ENCODE results near the gene NUDT22.
"Not testable (repeated sequence)": the region's sequence is repeated elsewhere in the genome, so short reads cannot be mapped to it uniquely, and the experiment has no call there.

Gene NUDT22

GRCh38 chr11:64241241-64241490, 15.1 kb downstream of the NUDT22 start:
- Histone ChIP-seq H3K27me3 (ENCODE audit: control insufficient read depth, insufficient read depth, low read length) (no peaks in the 10 kb centered on the region), H3K36me3 (ENCODE audit: insufficient read depth, low read length) (peaks cover 24% of the 10 kb centered on the region), H3K4me2 (ENCODE audit: low read length) (peak overlapping the region; percentile 89), H3K9ac (ENCODE audit: low read depth, low read length) (peak overlapping the region; percentile 88), H3K4me1 (ENCODE audit: control insufficient read depth, insufficient read depth, low read length) (peaks cover 38% of the 10 kb centered on the region), H3K9me3 (replicated peaks; ENCODE audit: low read length) (no peaks in the 10 kb centered on the region), H3K4me3 (ENCODE audit: low read length) (peak overlapping the region; percentile 89)

- H3K4me1 ChIP-seq (ENCODE audit: control insufficient read depth, insufficient read depth, low read length) = peaks cover 38% of the 10 kb centered on the region
- peak overlapping the region; percentile 100 for H3K4me3 ChIP-seq (ENCODE audit: low read length)
- peak overlapping the region; percentile 97 for H3K9ac ChIP-seq (ENCODE audit: low read depth, low read length)
- H3K36me3 ChIP-seq (ENCODE audit: insufficient read depth, low read length) = peaks cover 24% of the 10 kb centered on the region
- no peaks in the 10 kb centered on the region for H3K27me3 ChIP-seq (ENCODE audit: control insufficient read depth, insufficient read depth, low read length)
- H3K4me2 ChIP-seq (ENCODE audit: low read length) = peak overlapping the region; percentile 85
- no peaks in the 10 kb centered on the region for H3K9me3 ChIP-seq (replicated peaks; ENCODE audit: low read length)
Observed at GRCh38 chr11:64241491-64242374, 15.7 kb downstream of the NUDT22 start.

GRCh38 chr11:64243236-64243854, 17.3 kb downstream of the NUDT22 start:
- H3K4me3 ChIP-seq (ENCODE audit: low read length) = peak overlapping the region; percentile 100
- no peaks in the 10 kb centered on the region for H3K27me3 ChIP-seq (ENCODE audit: control insufficient read depth, insufficient read depth, low read length)
- peaks cover 48% of the 10 kb centered on the region for H3K4me1 ChIP-seq (ENCODE audit: control insufficient read depth, insufficient read depth, low read length)
- no peaks in the 10 kb centered on the region for H3K9me3 ChIP-seq (replicated peaks; ENCODE audit: low read length)
- peak overlapping the region; percentile 85 for H3K4me2 ChIP-seq (ENCODE audit: low read length)
- H3K36me3 ChIP-seq (ENCODE audit: insufficient read depth, low read length) = peaks cover 23% of the 10 kb centered on the region
- H3K9ac ChIP-seq (ENCODE audit: low read depth, low read length) = peak overlapping the region; percentile 97

DNA sequence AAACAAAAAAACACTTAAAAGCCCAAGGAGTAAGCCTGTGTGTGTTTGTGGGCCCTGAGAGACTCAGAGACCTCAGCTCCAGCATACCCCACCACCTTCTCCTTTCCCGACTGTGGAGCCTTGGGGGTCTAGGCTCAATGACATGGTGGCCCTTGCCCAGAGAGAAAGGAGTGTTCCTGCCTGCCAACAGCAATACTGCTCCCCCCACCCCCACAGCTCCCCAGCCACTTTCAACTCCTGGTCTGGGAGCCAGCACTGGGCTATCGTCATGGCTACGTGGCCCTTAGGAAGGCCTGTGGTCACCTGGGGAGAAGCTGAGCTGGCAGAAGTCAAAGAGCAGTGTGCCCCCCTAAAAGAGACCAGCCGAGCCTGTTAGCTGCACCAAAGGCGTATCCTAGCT, 18.0 kb downstream of the NUDT22 start:
- peaks cover 48% of the 10 kb centered on the region for H3K4me1 ChIP-seq (ENCODE audit: control insufficient read depth, insufficient read depth, low read length)
- peak overlapping the region; percentile 97 for H3K9ac ChIP-seq (ENCODE audit: low read depth, low read length)

GRCh38 chr11:64244966-64245365, 18.9 kb downstream of the NUDT22 start:
- Histone ChIP-seq H3K9me3 (replicated peaks; ENCODE audit: low read length) (no peaks in the 10 kb centered on the region), H3K4me1 (ENCODE audit: control insufficient read depth, insufficient read depth, low read length) (peaks cover 47% of the 10 kb centered on the region), H3K36me3 (ENCODE audit: insufficient read depth, low read length) (peaks cover 16% of the 10 kb centered on the region), H3K4me3 (ENCODE audit: low read length) (peak overlapping the region; percentile 100), H3K9ac (ENCODE audit: low read depth, low read length) (peak overlapping the region; percentile 97), H3K4me2 (ENCODE audit: low read length) (peak overlapping the region; percentile 85), H3K27me3 (ENCODE audit: control insufficient read depth, insufficient read depth, low read length) (no peaks in the 10 kb centered on the region)

More for the DNA sequence above, 18.0 kb downstream of the NUDT22 start:
- Histone ChIP-seq H3K4me3 (ENCODE audit: low read length) (peak overlapping the region; percentile 100), H3K27me3 (ENCODE audit: control insufficient read depth, insufficient read depth, low read length) (no peaks in the 10 kb centered on the region), H3K36me3 (ENCODE audit: insufficient read depth, low read length) (peaks cover 16% of the 10 kb centered on the region), H3K9me3 (replicated peaks; ENCODE audit: low read length) (no peaks in the 10 kb centered on the region), H3K4me2 (ENCODE audit: low read length) (peak overlapping the region; percentile 85)

GRCh38 chr11:64245401-64245796, 19.3 kb downstream of the NUDT22 start:
- Histone ChIP-seq H3K9ac (ENCODE audit: low read depth, low read length) (peak overlapping the region; percentile 97), H3K27me3 (ENCODE audit: control insufficient read depth, insufficient read depth, low read length) (no peaks in the 10 kb centered on the region), H3K4me2 (ENCODE audit: low read length) (peak overlapping the region; percentile 85), H3K9me3 (replicated peaks; ENCODE audit: low read length) (no peaks in the 10 kb centered on the region), H3K36me3 (ENCODE audit: insufficient read depth, low read length) (peaks cover 16% of the 10 kb centered on the region), H3K4me3 (ENCODE audit: low read length) (peak overlapping the region; percentile 100), H3K4me1 (ENCODE audit: control insufficient read depth, insufficient read depth, low read length) (peaks cover 43% of the 10 kb centered on the region)

GRCh38 chr11:64245797-64246620, 19.9 kb downstream of the NUDT22 start:
- Histone ChIP-seq H3K9ac (ENCODE audit: low read depth, low read length) (peak overlapping the region; percentile 97), H3K4me3 (ENCODE audit: low read length) (peak overlapping the region; percentile 100), H3K9me3 (replicated peaks; ENCODE audit: low read length) (no peaks in the 10 kb centered on the region), H3K36me3 (ENCODE audit: insufficient read depth, low read length) (peaks cover 16% of the 10 kb centered on the region), H3K4me1 (ENCODE audit: control insufficient read depth, insufficient read depth, low read length) (peaks cover 45% of the 10 kb centered on the region), H3K27me3 (ENCODE audit: control insufficient read depth, insufficient read depth, low read length) (no peaks in the 10 kb centered on the region), H3K4me2 (ENCODE audit: low read length) (peak overlapping the region; percentile 85)

- not testable (repeated sequence) for H3K27me3 ChIP-seq (ENCODE audit: control insufficient read depth, insufficient read depth, low read length); H3K9me3 ChIP-seq (replicated peaks; ENCODE audit: low read length)
- Histone ChIP-seq H3K4me1 (ENCODE audit: control insufficient read depth, insufficient read depth, low read length) (peaks cover 46% of the 10 kb centered on the region), H3K4me2 (ENCODE audit: low read length) (peak overlapping the region; percentile 85), H3K9ac (ENCODE audit: low read depth, low read length) (peak overlapping the region; percentile 97), H3K36me3 (ENCODE audit: insufficient read depth, low read length) (peaks cover 16% of the 10 kb centered on the region), H3K4me3 (ENCODE audit: low read length) (peak overlapping the region; percentile 100)
Observed at GRCh38 chr11:64246621-64246870, 20.5 kb downstream of the NUDT22 start.

- Histone ChIP-seq H3K4me1 (ENCODE audit: control insufficient read depth, insufficient read depth, low read length) (peaks cover 46% of the 10 kb centered on the region), H3K4me2 (ENCODE audit: low read length) (peak within 1 kb of the TSS; percentile 99), H3K36me3 (ENCODE audit: insufficient read depth, low read length) (peaks cover 16% of the 10 kb centered on the region)
Observed at GRCh38 chr11:64246871-64247728, 21.0 kb downstream of the NUDT22 start, which contains the start of gene PPP1R14B. PPP1R14B (minus strand) TSS chr11:64246943; CDS start chr11:64246673, 270 bp downstream.

GRCh38 chr11:64247729-64248531, 21.9 kb downstream of the NUDT22 start:
- H3K4me2 ChIP-seq (ENCODE audit: low read length) = peak overlapping the region; percentile 99
- peaks cover 40% of the 10 kb centered on the region for H3K4me1 ChIP-seq (ENCODE audit: control insufficient read depth, insufficient read depth, low read length)
- H3K9ac ChIP-seq (ENCODE audit: low read depth, low read length) = peak overlapping the region; percentile 85
- peak overlapping the region; percentile 100 for H3K4me3 ChIP-seq (ENCODE audit: low read length)
- no peaks in the 10 kb centered on the region for H3K9me3 ChIP-seq (replicated peaks; ENCODE audit: low read length)
- no peaks in the 10 kb centered on the region for H3K27me3 ChIP-seq (ENCODE audit: control insufficient read depth, insufficient read depth, low read length)
- peaks cover 16% of the 10 kb centered on the region for H3K36me3 ChIP-seq (ENCODE audit: insufficient read depth, low read length)

More at GRCh38 chr11:64246871-64247728, 21.0 kb downstream of the NUDT22 start, which contains the start of gene PPP1R14B:
- H3K27me3 ChIP-seq (ENCODE audit: control insufficient read depth, insufficient read depth, low read length) = no peaks in the 10 kb centered on the region
- peak within 1 kb of the TSS; percentile 100 for H3K4me3 ChIP-seq (ENCODE audit: low read length)
- peak within 1 kb of the TSS; percentile 97 for H3K9ac ChIP-seq (ENCODE audit: low read depth, low read length)
- no peaks in the 10 kb centered on the region for H3K9me3 ChIP-seq (replicated peaks; ENCODE audit: low read length)
